SU-DHL-6 (cell line): ENCODE measurements around the gene DDIT4.

ENCODE experiments used
- H2AFZ ChIP-seq: fragments of 200-600 bp; sonication (generic); 2 replicates; pipeline ENCODE4 v1.6.1; 2014; ENCODE audit warnings: low read depth, mild to moderate bottlenecking, moderate library complexity, mixed read lengths, antibody characterized with exemption, low read length; ENCODE audit not compliant: severe bottlenecking
- H3F3A ChIP-seq: fragments of 200-600 bp; shearing (Covaris generic); 2 replicates; pipeline ENCODE4 v1.6.0; 2016; ENCODE audit warnings: antibody characterized with exemption, mild to moderate bottlenecking; ENCODE audit not compliant: insufficient read depth
- H3K27ac ChIP-seq: fragments of 200-600 bp; sonication (generic); 2 replicates; pipeline ENCODE4 v1.5.1; 2016; ENCODE audit warnings: low read depth, mild to moderate bottlenecking, low read length, moderate library complexity, mixed read lengths
- H3K27me3 ChIP-seq: fragments of 200-600 bp; sonication (generic), shearing (Covaris generic); 2 replicates; pipeline ENCODE4 v1.6.0; 2014; ENCODE audit warnings: mild to moderate bottlenecking, low read length
- H3K36me3 ChIP-seq: fragments of 200-600 bp; sonication (generic); 2 replicates; pipeline ENCODE4 v1.6.1; 2014; ENCODE audit warnings: mild to moderate bottlenecking, low read length, mixed read lengths
- H3K4me2 ChIP-seq: fragments of 300-600, 200-600 bp; shearing (Covaris generic), sonication (generic); 2 replicates; pipeline ENCODE4 v1.6.0; 2014; ENCODE audit warnings: low read length, low read depth, mild to moderate bottlenecking; ENCODE audit not compliant: poor library complexity, severe bottlenecking
- H3K4me3 ChIP-seq: fragments of 200-600 bp; sonication (generic); 2 replicates; pipeline ENCODE4 v1.5.1; 2014; ENCODE audit warnings: antibody characterized with exemption, low read length, mild to moderate bottlenecking, mixed read lengths; ENCODE audit not compliant: insufficient read depth, poor library complexity, severe bottlenecking
- H3K79me2 ChIP-seq: fragments of 200-600 bp; sonication (generic); 2 replicates; pipeline ENCODE4 v1.6.1; 2014; ENCODE audit warnings: mild to moderate bottlenecking, low read length, moderate library complexity; ENCODE audit not compliant: insufficient read depth
- H3K9ac ChIP-seq: fragments of 200-600 bp; sonication (generic); 2 replicates; pipeline ENCODE4 v1.7.0; 2014; ENCODE audit warnings: mild to moderate bottlenecking, low read length
- H3K9me2 ChIP-seq: fragments of 200-600 bp; sonication (generic); replicated peaks from 2 replicates; pipeline ENCODE4 v1.6.1; 2014; ENCODE audit warnings: low read length; ENCODE audit not compliant: insufficient read depth
- H3K9me3 ChIP-seq: fragments of 200-600 bp; sonication (generic); 2 replicates; pipeline ENCODE4 v1.6.1; 2014; ENCODE audit warnings: low read length, mixed read lengths; ENCODE audit not compliant: insufficient read depth
- H4K20me1 ChIP-seq: fragments of 200-600 bp; sonication (generic); 2 replicates; pipeline ENCODE4 v1.6.1; 2014; ENCODE audit warnings: low read depth, mild to moderate bottlenecking, antibody characterized with exemption, low read length, moderate library complexity, mixed read lengths
- CTCF ChIP-seq: fragments of 200-600 bp; sonication (generic); IDR thresholded peaks from one replicate; pipeline ENCODE4 v1.5.1; 2017; ENCODE audit warnings: antibody characterized with exemption, mild to moderate bottlenecking, low read length, moderate library complexity; ENCODE audit not compliant: insufficient read depth, poor library complexity, severe bottlenecking
- EZH2phosphoT487 ChIP-seq: fragments of 200-600 bp; sonication (generic), shearing (Covaris generic); conservative IDR thresholded peaks from 2 replicates; pipeline ENCODE4 v1.6.1; 2018; ENCODE audit warnings: mild to moderate bottlenecking, antibody characterized with exemption, low read length, moderate library complexity, mixed read lengths

Gene DDIT4

GRCh38 chr10:72233621-72234020, 40.1 kb upstream of the DDIT4 start:
- H4K20me1 ChIP-seq = no peaks in the 10 kb centered on the region
- no peak overlapping the region for H3K9ac ChIP-seq
- H3K9me2 ChIP-seq = no peaks in the 10 kb centered on the region
- no peak overlapping the region for H2AFZ ChIP-seq
- H3K79me2 ChIP-seq = 0 out of 2 replicates have a peak, but pooled peaks cover 3% of the 10 kb centered on the region
- H3K36me3 ChIP-seq = peaks cover 8% of the 10 kb centered on the region; the same call in 1 of the 2 replicates
- no peak overlapping the region for H3K27ac ChIP-seq
- H3K4me2 ChIP-seq = no peak overlapping the region
- no peaks in the 10 kb centered on the region for H3K27me3 ChIP-seq
- no peak for TF ChIP-seq EZH2phosphoT487
- no peak for TF ChIP-seq CTCF
- no peaks in the 10 kb centered on the region for H3K9me3 ChIP-seq
- no peaks in the 10 kb centered on the region; the same call in 1 of the 2 replicates for H3F3A ChIP-seq
- no peak overlapping the region for H3K4me3 ChIP-seq

GRCh38 chr10:72234560-72235095, 39.1 kb upstream of the DDIT4 start:
- Histone ChIP-seq H3K9me3 (no peaks in the 10 kb centered on the region), H3K9ac (no peak overlapping the region), H3K4me3 (no peak overlapping the region), H3K27me3 (no peaks in the 10 kb centered on the region), H4K20me1 (no peaks in the 10 kb centered on the region), H3F3A (no peaks in the 10 kb centered on the region), H3K9me2 (no peaks in the 10 kb centered on the region), H3K36me3 (peaks cover 8% of the 10 kb centered on the region; the same call in 1 of the 2 replicates), H2AFZ (no peak overlapping the region), H3K4me2 (no peak overlapping the region), H3K79me2 (no peaks in the 10 kb centered on the region), H3K27ac (no peak overlapping the region)
- TF ChIP-seq CTCF (no peak), EZH2phosphoT487 (no peak)

GRCh38 chr10:72235544-72236279, 38.0 kb upstream of the DDIT4 start:
- Histone ChIP-seq H3K79me2 (no peaks in the 10 kb centered on the region), H3K9me2 (no peaks in the 10 kb centered on the region), H3K9me3 (no peaks in the 10 kb centered on the region), H3K4me2 (no peak overlapping the region), H3K4me3 (no peak overlapping the region), H3K36me3 (peaks cover 8% of the 10 kb centered on the region; the same call in 1 of the 2 replicates), H3K9ac (no peak overlapping the region), H3K27ac (no peak overlapping the region), H2AFZ (no peak overlapping the region), H3K27me3 (no peaks in the 10 kb centered on the region), H3F3A (no peaks in the 10 kb centered on the region), H4K20me1 (no peaks in the 10 kb centered on the region)
- TF ChIP-seq CTCF = no peak
- no peak for TF ChIP-seq EZH2phosphoT487
